Endothelial cell of umbilical vein (primary cell): ENCODE measurements around the gene OSER1. TPM values are rescaled to one million over a fixed set of nuclear protein-coding genes. Genes with fewer than 3 reads are reported as not detected.

Source experiments
- BruUV-seq: library from RNA; stranded (reverse); fragments of 400-500 nt; replicated peaks from 2 replicates; lab custom pipeline; 2021; lab: Mats Ljungman, UMichigan
- CTCF ChIA-PET: fragments of 300-600, 350-600 bp; sonication (Branson Sonifier 250); formaldehyde crosslinking; loops from one replicate; lab custom pipeline; 2021; ENCODE audit warnings: antibody characterized with exemption, inconsistent platforms; lab: Charles Lee
- POLR2A ChIA-PET: fragments of 300-600, 350-600 bp; sonication (Branson Sonifier 250); formaldehyde crosslinking; loops from one replicate; lab custom pipeline; 2021; ENCODE audit warnings: antibody characterized with exemption, inconsistent platforms; lab: Charles Lee
- DNase-seq: peaks from one replicate; pipeline ENCODE4 v3.0.0-alpha.2; 2011; ENCODE audit warnings: low read depth, low spot score
- FAIRE-seq: peaks from 2 replicates; lab custom pipeline; 2011; peaks lifted over from hg19 to GRCh38; lab: Jason Lieb, UNC
- H2AFZ ChIP-seq: 2 replicates; pipeline ENCODE4 v1.6.0; 2012; ENCODE audit warnings: low read depth, low read length, control low read depth, inconsistent platforms
- H3K27ac ChIP-seq: 2 replicates; pipeline ENCODE4 v1.5.1; 2011; ENCODE audit warnings: low read depth, mild to moderate bottlenecking, control low read depth, low read length, moderate library complexity; ENCODE audit not compliant: insufficient read depth
- H3K27me3 ChIP-seq, 2 experiments: 2 replicates each; pipeline versions ENCODE4 v1.6.0 to v1.6.1; 2011; ENCODE audit warnings: low read length in 2 of 2, mixed read lengths in 1 of 2; ENCODE audit not compliant: control insufficient read depth in 2 of 2, insufficient read depth in 2 of 2
- H3K36me3 ChIP-seq, 2 experiments: 2 replicates in 1 of 2; 3 replicates in 1 of 2; pipeline ENCODE4 v1.5.1; 2011; ENCODE audit warnings: low read length in 2 of 2, mild to moderate bottlenecking in 1 of 2, moderate library complexity in 1 of 2; ENCODE audit not compliant: control insufficient read depth in 2 of 2, insufficient read depth in 2 of 2; ENCODE audit errors: extremely low read depth in 1 of 2
- H3K4me1 ChIP-seq: 3 replicates; pipeline ENCODE4 v1.5.1; 2011; ENCODE audit warnings: mild to moderate bottlenecking, low read length; ENCODE audit not compliant: control insufficient read depth, insufficient read depth; ENCODE audit errors: extremely low read depth
- H3K4me2 ChIP-seq: 2 replicates; pipeline ENCODE4 v1.6.1; 2011; ENCODE audit warnings: low read length, control low read depth, mixed read lengths; ENCODE audit not compliant: insufficient read depth
- H3K4me3 ChIP-seq, 3 experiments: fragments of 200-600 bp in 1 of 3; sonication (generic), shearing (Covaris generic) in 1 of 3; replicated peaks in 1 of 3; 2 replicates each; pipeline ENCODE4 v1.5.1; 2011 to 2016; ENCODE audit warnings: control low read depth in 3 of 3, low read length in 3 of 3, mild to moderate bottlenecking in 2 of 3, inconsistent platforms in 1 of 3, low read depth in 1 of 3, moderate library complexity in 1 of 3; ENCODE audit not compliant: insufficient read depth in 1 of 3
- H3K79me2 ChIP-seq: 2 replicates; pipeline ENCODE4 v1.6.0; 2012; ENCODE audit warnings: low read length, inconsistent platforms; ENCODE audit not compliant: control insufficient read depth, insufficient read depth
- H3K9ac ChIP-seq: replicated peaks from 2 replicates; pipeline ENCODE3; 2011; ENCODE audit warnings: low read length, control low read depth; ENCODE audit not compliant: insufficient read depth; ENCODE audit errors: extremely low read depth
- H3K9me1 ChIP-seq: replicated peaks from 3 replicates; pipeline ENCODE4 v1.6.0; 2011; ENCODE audit warnings: mild to moderate bottlenecking, low read length; ENCODE audit not compliant: control insufficient read depth, insufficient read depth; ENCODE audit errors: extremely low read depth
- H3K9me3 ChIP-seq: replicated peaks from 2 replicates; pipeline ENCODE4 v1.5.1; 2012; ENCODE audit warnings: low read length, inconsistent platforms; ENCODE audit not compliant: control insufficient read depth, insufficient read depth
- H4K20me1 ChIP-seq: replicated peaks from 2 replicates; pipeline ENCODE3; 2011; ENCODE audit warnings: mild to moderate bottlenecking, low read length; ENCODE audit not compliant: control insufficient read depth, insufficient read depth; ENCODE audit errors: extremely low read depth
- EZH2 ChIP-seq: IDR thresholded peaks from 2 replicates; pipeline ENCODE4 v1.6.1; 2012; ENCODE audit warnings: borderline replicate concordance, low read depth, mild to moderate bottlenecking, moderate library complexity, low read length, inconsistent platforms; ENCODE audit not compliant: severe bottlenecking
- FOS ChIP-seq: IDR thresholded peaks from 2 replicates; pipeline ENCODE4 v1.6.1; 2011; ENCODE audit warnings: mild to moderate bottlenecking, low read length, moderate library complexity, borderline replicate concordance; ENCODE audit not compliant: insufficient read depth
- GATA2 ChIP-seq: IDR thresholded peaks from 2 replicates; pipeline ENCODE4 v1.7.0; 2011; ENCODE audit warnings: low read depth, mild to moderate bottlenecking, moderate library complexity, mixed read lengths, low read length; ENCODE audit not compliant: insufficient read length, insufficient read depth
- JUN ChIP-seq: IDR thresholded peaks from 2 replicates; pipeline ENCODE4 v1.6.1; 2011; ENCODE audit warnings: borderline replicate concordance, low read depth; ENCODE audit not compliant: insufficient read length, insufficient read depth
- MYC ChIP-seq: IDR thresholded peaks from one replicate; pipeline ENCODE4 v1.6.1; 2011; ENCODE audit warnings: mild to moderate bottlenecking, low read depth, low read length
- POLR2A ChIP-seq: IDR thresholded peaks from 2 replicates; pipeline ENCODE4 v1.6.1; 2012; ENCODE audit warnings: low read depth, mild to moderate bottlenecking, control low read depth, low read length
- POLR2AphosphoS5 ChIP-seq: IDR thresholded peaks from 2 replicates; pipeline ENCODE4 v1.6.1; 2012; ENCODE audit warnings: low read depth, mild to moderate bottlenecking, control low read depth, low read length, moderate library complexity; ENCODE audit not compliant: insufficient read depth
- dilution Hi-C: fragments of 300-500 bp; cut with MboI; formaldehyde crosslinking; loops from one replicate; pipeline ENCODE4 v1.15.0; 2019; ENCODE audit warnings: low sequenced_read_pairs; ENCODE audit not compliant: extremely low pct_ligation_motif_present
- intact Hi-C: fragments of 100-400 bp; cut with micrococcal nuclease; formaldehyde crosslinking; loops from one replicate; pipeline ENCODE4 v1.10.0; 2022
- polyA plus RNA-seq, 4 experiments: library from polyadenylated mRNA; depleted of rRNA in 3 of 4; stranded (reverse) in 3 of 4; unstranded in 1 of 4; fragments of >200 nt; gene quantifications; 2 replicates each; pipeline versions ENCODE4 v1.2.1 to v1.2.3, GENCODE V29; 2011 to 2012; ENCODE audit warnings: missing spikeins in 1 of 4
- total RNA-seq: library from RNA; stranded (reverse); gene quantifications from 2 replicates; pipeline ENCODE4 v1.2.3, GENCODE V29; 2021
- TF ChIP-seq, protein P1 (sequence below), 2 donors: IDR thresholded peaks; 1 replicate in 1 of 2; 2 replicates in 1 of 2; pipeline ENCODE4 v1.5.1; 2011; ENCODE audit warnings: low read length in 2 of 2, mild to moderate bottlenecking in 2 of 2, moderate library complexity in 2 of 2, control low read depth in 1 of 2, inconsistent platforms in 1 of 2, low read depth in 1 of 2; ENCODE audit not compliant: insufficient read depth in 1 of 2; ENCODE audit errors: extremely low read depth in 1 of 2
- TF ChIP-seq, protein P2 (sequence below): IDR thresholded peaks from 2 replicates; pipeline ENCODE4 v1.6.1; 2011; ENCODE audit not compliant: insufficient read depth, insufficient read length

OSER1 gene
- total and polyA plus RNA-seq, 2 donors (not counting 3 experiments of a cell fraction or from before 2014, with no cell fraction given) = 30.8 to 36.0 TPM

DNA sequence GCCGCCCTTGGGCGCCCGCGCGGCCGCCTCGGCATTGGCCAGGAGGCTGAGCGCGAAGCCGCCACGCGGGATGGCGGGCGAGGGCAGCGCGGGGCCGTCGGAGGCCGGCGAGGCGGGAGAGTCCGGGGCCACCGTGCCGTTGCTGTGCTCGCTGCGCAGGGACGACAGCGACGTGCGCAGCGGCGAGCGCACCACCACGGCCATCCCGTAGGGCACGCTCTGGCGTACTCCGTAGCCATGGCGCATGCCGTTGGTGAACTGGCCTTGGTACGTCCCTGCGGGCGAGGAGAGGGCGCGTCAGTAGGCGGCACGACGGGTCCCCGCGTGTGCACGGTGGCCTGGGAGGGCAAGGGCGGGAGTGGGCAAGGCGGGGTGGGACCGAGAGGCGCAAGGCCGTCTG lies 50.4 kb downstream of the OSER1 start:
- no TSS peak for BruUV-seq
- ChIA-PET CTCF (no interaction called here), POLR2A (no interaction called here)
- H3K9me1 ChIP-seq = no peaks in the 10 kb centered on the region
- no peaks in the 10 kb centered on the region for H4K20me1 ChIP-seq
- no peak overlapping the region for H3K27ac ChIP-seq
- H2AFZ ChIP-seq = no peak overlapping the region
- no peaks in the 10 kb centered on the region for H3K79me2 ChIP-seq
- no peak overlapping the region for H3K9ac ChIP-seq
- H3K4me1 ChIP-seq = no peaks in the 10 kb centered on the region
- dilution Hi-C loops = no loop called here
- FAIRE-seq (no peak), DNase-seq (no peak)
- no peaks in the 10 kb centered on the region for H3K27me3 ChIP-seq
- intact Hi-C loops = no loop called here
- H3K9me3 ChIP-seq = no peaks in the 10 kb centered on the region
- no peak for TF ChIP-seq JUN
- no peak overlapping the region for H3K4me3 ChIP-seq
- no peaks in the 10 kb centered on the region for H3K36me3 ChIP-seq
- no peak overlapping the region for H3K4me2 ChIP-seq

DNA sequence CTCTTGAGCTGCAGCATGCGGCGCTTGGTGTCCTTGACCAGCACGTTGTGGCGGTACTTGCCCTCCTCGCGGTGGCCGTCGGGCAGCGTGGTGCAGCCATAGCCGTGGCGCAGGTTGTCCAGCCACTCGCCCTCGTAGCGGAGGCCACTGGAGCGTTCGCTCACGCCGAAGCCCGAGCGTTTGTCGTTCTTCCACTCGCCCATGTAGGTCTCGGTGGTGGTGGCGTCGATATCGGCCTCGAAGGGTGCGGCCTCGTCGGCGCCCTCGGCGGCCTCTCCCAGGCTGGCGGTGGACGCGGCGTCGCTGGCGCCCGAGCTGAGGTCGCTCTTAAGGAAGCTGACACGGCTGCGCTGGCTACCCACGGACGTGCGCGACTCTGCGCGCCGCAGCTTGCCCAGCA lies 50.9 kb downstream of the OSER1 start:
- BruUV-seq = no TSS peak
- Histone ChIP-seq H3K27me3 (no peaks in the 10 kb centered on the region), H3K79me2 (no peaks in the 10 kb centered on the region), H3K36me3 (no peaks in the 10 kb centered on the region), H3K9ac (no peak overlapping the region), H3K9me1 (no peaks in the 10 kb centered on the region), H3K9me3 (no peaks in the 10 kb centered on the region), H3K4me2 (no peak overlapping the region), H4K20me1 (no peaks in the 10 kb centered on the region), H2AFZ (no peak overlapping the region), H3K4me3 (no peak overlapping the region), H3K4me1 (no peaks in the 10 kb centered on the region), H3K27ac (no peak overlapping the region)
- POLR2A ChIA-PET = no interaction called here
- no peak for FAIRE-seq
- TF ChIP-seq, protein P1, sequence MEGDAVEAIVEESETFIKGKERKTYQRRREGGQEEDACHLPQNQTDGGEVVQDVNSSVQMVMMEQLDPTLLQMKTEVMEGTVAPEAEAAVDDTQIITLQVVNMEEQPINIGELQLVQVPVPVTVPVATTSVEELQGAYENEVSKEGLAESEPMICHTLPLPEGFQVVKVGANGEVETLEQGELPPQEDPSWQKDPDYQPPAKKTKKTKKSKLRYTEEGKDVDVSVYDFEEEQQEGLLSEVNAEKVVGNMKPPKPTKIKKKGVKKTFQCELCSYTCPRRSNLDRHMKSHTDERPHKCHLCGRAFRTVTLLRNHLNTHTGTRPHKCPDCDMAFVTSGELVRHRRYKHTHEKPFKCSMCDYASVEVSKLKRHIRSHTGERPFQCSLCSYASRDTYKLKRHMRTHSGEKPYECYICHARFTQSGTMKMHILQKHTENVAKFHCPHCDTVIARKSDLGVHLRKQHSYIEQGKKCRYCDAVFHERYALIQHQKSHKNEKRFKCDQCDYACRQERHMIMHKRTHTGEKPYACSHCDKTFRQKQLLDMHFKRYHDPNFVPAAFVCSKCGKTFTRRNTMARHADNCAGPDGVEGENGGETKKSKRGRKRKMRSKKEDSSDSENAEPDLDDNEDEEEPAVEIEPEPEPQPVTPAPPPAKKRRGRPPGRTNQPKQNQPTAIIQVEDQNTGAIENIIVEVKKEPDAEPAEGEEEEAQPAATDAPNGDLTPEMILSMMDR (IDR thresholded peaks at IDR 0.05; ENCODE audit: extremely low read depth in 1 of 2, insufficient read depth in 1 of 2, low read depth in 1 of 2, low read length in 2 of 2) = no peak
- no peak for TF ChIP-seq FOS
- TF ChIP-seq JUN = no peak
- no peak for TF ChIP-seq POLR2A
- no peak for TF ChIP-seq GATA2
- TF ChIP-seq EZH2 = no peak
- no peak for TF ChIP-seq MYC
- no peak for TF ChIP-seq POLR2AphosphoS5
- TF ChIP-seq, protein P2, sequence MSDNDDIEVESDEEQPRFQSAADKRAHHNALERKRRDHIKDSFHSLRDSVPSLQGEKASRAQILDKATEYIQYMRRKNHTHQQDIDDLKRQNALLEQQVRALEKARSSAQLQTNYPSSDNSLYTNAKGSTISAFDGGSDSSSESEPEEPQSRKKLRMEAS = no peak
- CTCF ChIA-PET = no interaction called here
- dilution Hi-C loops (no loop called here), intact Hi-C loops (no loop called here)
- no peak for DNase-seq
